ENCODE measurements around the gene GALNT3. TPM values are rescaled to one million over a fixed set of nuclear protein-coding genes. Genes with fewer than 3 reads are reported as not detected.

The GALNT3 gene
- total RNA-seq, 1 experiment from 2014 or later = 0.37 TPM

GRCh38 chr2:165803123-165803760 lies 9.2 kb upstream of the GALNT3 start:
- in situ Hi-C loops (cut with HindIII; ENCODE audit: low pct_unique_long_range_greater_than_20kb, low sequenced_read_pairs) = no loop called here
- DNase-seq (ENCODE audit: low read depth) = no peak

- DNase-seq (ENCODE audit: low read depth) = no peak
- in situ Hi-C loops (cut with HindIII; ENCODE audit: low pct_unique_long_range_greater_than_20kb, low sequenced_read_pairs) = no loop called here
Measured at GRCh38 chr2:165801176-165801575, 7.1 kb upstream of the GALNT3 start.

GRCh38 chr2:165796819-165797530 lies 2.9 kb upstream of the GALNT3 start:
- DNase-seq (ENCODE audit: low read depth) = no peak
- in situ Hi-C loops (cut with HindIII; ENCODE audit: low pct_unique_long_range_greater_than_20kb, low sequenced_read_pairs) = no loop called here

GRCh38 chr2:165796129-165796528 lies 2.1 kb upstream of the GALNT3 start:
- DNase-seq (ENCODE audit: low read depth) = no peak
- in situ Hi-C loops (cut with HindIII; ENCODE audit: low pct_unique_long_range_greater_than_20kb, low sequenced_read_pairs) = no loop called here

GRCh38 chr2:165795011-165795410 lies 964 bp upstream of the GALNT3 start:
- no peak for DNase-seq (ENCODE audit: low read depth)
- in situ Hi-C loops (cut with HindIII; ENCODE audit: low pct_unique_long_range_greater_than_20kb, low sequenced_read_pairs) = no loop called here

- no peak for DNase-seq (ENCODE audit: low read depth)
- in situ Hi-C loops (cut with HindIII; ENCODE audit: low pct_unique_long_range_greater_than_20kb, low sequenced_read_pairs) = no loop called here
Measured at GRCh38 chr2:165794536-165794928, 485 bp upstream of the GALNT3 start.

- in situ Hi-C loops (cut with HindIII; ENCODE audit: low pct_unique_long_range_greater_than_20kb, low sequenced_read_pairs) = no loop called here
- DNase-seq (ENCODE audit: low read depth) = no peak
Measured at GRCh38 chr2:165793161-165793778, 777 bp downstream of the GALNT3 start.

- in situ Hi-C loops (cut with HindIII; ENCODE audit: low pct_unique_long_range_greater_than_20kb, low sequenced_read_pairs) = no loop called here
Measured at GRCh38 chr2:165792104-165792454, 2.0 kb downstream of the GALNT3 start.

GRCh38 chr2:165791421-165792103 lies 2.5 kb downstream of the GALNT3 start:
- in situ Hi-C loops (cut with HindIII; ENCODE audit: low pct_unique_long_range_greater_than_20kb, low sequenced_read_pairs) = no loop called here
- no peak for DNase-seq (ENCODE audit: low read depth)

More at GRCh38 chr2:165792104-165792454, 2.0 kb downstream of the GALNT3 start:
- no peak for DNase-seq (ENCODE audit: low read depth)

GRCh38 chr2:165790466-165790865 lies 3.6 kb downstream of the GALNT3 start:
- in situ Hi-C loops (cut with HindIII; ENCODE audit: low pct_unique_long_range_greater_than_20kb, low sequenced_read_pairs) = no loop called here
- DNase-seq (ENCODE audit: low read depth) = no peak

- in situ Hi-C loops (cut with HindIII; ENCODE audit: low pct_unique_long_range_greater_than_20kb, low sequenced_read_pairs) = no loop called here
- DNase-seq (ENCODE audit: low read depth) = no peak
Measured at GRCh38 chr2:165787334-165787733, 6.7 kb downstream of the GALNT3 start.

- DNase-seq (ENCODE audit: low read depth) = no peak
- in situ Hi-C loops (cut with HindIII; ENCODE audit: low pct_unique_long_range_greater_than_20kb, low sequenced_read_pairs) = no loop called here
Measured at GRCh38 chr2:165779706-165780105, 14.3 kb downstream of the GALNT3 start.

- in situ Hi-C loops (cut with HindIII; ENCODE audit: low pct_unique_long_range_greater_than_20kb, low sequenced_read_pairs) = no loop called here
- DNase-seq (ENCODE audit: low read depth) = no peak
Measured at GRCh38 chr2:165778653-165779451, 15.2 kb downstream of the GALNT3 start.

GRCh38 chr2:165778187-165778556 lies 15.9 kb downstream of the GALNT3 start:
- no peak for DNase-seq (ENCODE audit: low read depth)
- in situ Hi-C loops (cut with HindIII; ENCODE audit: low pct_unique_long_range_greater_than_20kb, low sequenced_read_pairs) = no loop called here

- in situ Hi-C loops (cut with HindIII; ENCODE audit: low pct_unique_long_range_greater_than_20kb, low sequenced_read_pairs) = no loop called here
- DNase-seq (ENCODE audit: low read depth) = no peak
Measured at GRCh38 chr2:165777522-165778186, 16.4 kb downstream of the GALNT3 start.

GRCh38 chr2:165776796-165777195 lies 17.3 kb downstream of the GALNT3 start:
- in situ Hi-C loops (cut with HindIII; ENCODE audit: low pct_unique_long_range_greater_than_20kb, low sequenced_read_pairs) = no loop called here
- no peak for DNase-seq (ENCODE audit: low read depth)

GRCh38 chr2:165776013-165776412 lies 18.0 kb downstream of the GALNT3 start:
- in situ Hi-C loops (cut with HindIII; ENCODE audit: low pct_unique_long_range_greater_than_20kb, low sequenced_read_pairs) = no loop called here
- DNase-seq (ENCODE audit: low read depth) = no peak

GRCh38 chr2:165773684-165774083 lies 20.4 kb downstream of the GALNT3 start:
- DNase-seq (ENCODE audit: low read depth) = no peak
- in situ Hi-C loops (cut with HindIII; ENCODE audit: low pct_unique_long_range_greater_than_20kb, low sequenced_read_pairs) = no loop called here
